Epithelial cell of proximal tubule (primary cell): ENCODE results near the gene CNOT3. TPM values are rescaled to one million over a fixed set of nuclear protein-coding genes. Genes with fewer than 3 reads are reported as not detected.

ENCODE experiments used
- DNase-seq: peaks from one replicate; pipeline ENCODE4 v3.0.0-alpha.2; 2011; ENCODE audit warnings: low read depth
- H3K4me3 ChIP-seq: 2 replicates; pipeline ENCODE4 v1.5.1; 2011; ENCODE audit warnings: low read depth, mild to moderate bottlenecking, low read length
- total RNA-seq: library from RNA; depleted of rRNA; stranded (reverse); fragments of >200 nt; gene quantifications from 2 replicates; pipeline ENCODE4 v1.2.3, GENCODE V29; 2015
- TF ChIP-seq, protein P1 (sequence below): conservative IDR thresholded peaks from 2 replicates; pipeline ENCODE4 v1.5.1; 2012; ENCODE audit warnings: low read depth, mild to moderate bottlenecking, low read length

CNOT3 gene
- total RNA-seq, 1 donor from 2014 or later, result 20.5 TPM

DNA sequence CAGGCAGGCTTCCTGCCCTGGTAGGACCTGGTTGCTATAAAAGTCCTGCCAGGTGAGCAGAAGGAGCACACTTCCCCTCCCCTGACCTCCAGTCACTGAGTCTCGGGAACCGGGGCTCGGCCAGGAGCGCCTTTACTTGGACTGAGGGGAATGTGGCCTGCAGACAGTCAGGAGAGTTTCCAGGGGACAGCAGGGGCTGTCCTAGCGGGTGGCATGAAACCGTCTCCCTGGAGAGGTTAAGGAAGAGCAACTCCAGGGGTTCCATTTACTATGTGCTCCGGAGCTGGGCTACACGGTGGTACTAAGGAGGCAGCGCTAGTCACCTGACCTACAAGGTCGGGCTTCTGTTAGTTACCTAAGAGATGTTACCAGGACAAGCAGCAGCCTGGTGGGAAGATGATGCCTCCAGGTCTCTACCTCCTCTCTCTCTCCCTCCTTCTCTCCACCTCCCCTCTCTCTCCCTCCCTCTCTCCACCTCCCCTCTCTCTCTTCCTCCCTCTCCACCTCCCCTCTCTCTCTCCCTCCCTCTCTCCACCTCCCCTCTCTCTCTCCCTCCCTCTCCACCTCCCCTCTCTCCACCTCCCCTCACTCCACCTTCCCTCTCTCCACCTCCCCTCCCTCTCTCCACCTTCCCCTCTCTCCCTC is 4.1 kb upstream of the CNOT3 start:
- DNase-seq, result no peak
- H3K4me3 ChIP-seq, result no peak overlapping the region
- TF ChIP-seq, protein P1, sequence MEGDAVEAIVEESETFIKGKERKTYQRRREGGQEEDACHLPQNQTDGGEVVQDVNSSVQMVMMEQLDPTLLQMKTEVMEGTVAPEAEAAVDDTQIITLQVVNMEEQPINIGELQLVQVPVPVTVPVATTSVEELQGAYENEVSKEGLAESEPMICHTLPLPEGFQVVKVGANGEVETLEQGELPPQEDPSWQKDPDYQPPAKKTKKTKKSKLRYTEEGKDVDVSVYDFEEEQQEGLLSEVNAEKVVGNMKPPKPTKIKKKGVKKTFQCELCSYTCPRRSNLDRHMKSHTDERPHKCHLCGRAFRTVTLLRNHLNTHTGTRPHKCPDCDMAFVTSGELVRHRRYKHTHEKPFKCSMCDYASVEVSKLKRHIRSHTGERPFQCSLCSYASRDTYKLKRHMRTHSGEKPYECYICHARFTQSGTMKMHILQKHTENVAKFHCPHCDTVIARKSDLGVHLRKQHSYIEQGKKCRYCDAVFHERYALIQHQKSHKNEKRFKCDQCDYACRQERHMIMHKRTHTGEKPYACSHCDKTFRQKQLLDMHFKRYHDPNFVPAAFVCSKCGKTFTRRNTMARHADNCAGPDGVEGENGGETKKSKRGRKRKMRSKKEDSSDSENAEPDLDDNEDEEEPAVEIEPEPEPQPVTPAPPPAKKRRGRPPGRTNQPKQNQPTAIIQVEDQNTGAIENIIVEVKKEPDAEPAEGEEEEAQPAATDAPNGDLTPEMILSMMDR, result no peak

DNA sequence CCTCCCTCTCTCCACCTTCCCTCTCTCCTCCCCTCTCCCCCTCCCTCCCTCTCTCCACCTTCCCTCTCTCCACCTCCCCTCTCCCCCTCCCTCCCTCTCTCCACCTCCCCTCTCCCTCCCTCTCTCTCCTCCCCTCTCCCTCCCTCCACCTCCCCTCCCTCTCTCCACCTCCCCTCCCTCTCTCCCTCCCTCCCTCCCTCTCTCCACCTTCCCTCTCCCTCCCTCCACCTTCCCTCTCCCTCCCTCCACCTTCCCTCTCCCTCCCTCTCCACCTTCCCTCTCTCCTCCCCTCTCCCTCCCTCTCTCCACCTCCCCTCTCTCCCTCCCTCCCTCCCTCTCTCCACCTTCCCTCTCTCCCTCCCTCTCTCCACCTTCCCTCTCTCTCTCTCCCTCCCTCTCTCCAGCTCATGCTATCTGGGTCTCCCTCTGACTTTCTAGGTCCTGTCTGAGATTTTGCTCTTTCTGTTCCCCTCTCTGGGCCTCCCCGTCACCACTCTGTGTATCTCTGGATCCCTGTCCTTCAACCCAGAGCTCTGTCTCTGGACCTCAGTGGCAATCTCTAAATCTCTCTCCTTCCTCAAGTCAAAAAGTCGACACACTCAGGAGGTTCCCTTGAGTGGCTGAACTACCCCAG is 3.5 kb upstream of the CNOT3 start:
- TF ChIP-seq, protein P1, result no peak
- H3K4me3 ChIP-seq, result no peak overlapping the region
- no peak for DNase-seq

DNA sequence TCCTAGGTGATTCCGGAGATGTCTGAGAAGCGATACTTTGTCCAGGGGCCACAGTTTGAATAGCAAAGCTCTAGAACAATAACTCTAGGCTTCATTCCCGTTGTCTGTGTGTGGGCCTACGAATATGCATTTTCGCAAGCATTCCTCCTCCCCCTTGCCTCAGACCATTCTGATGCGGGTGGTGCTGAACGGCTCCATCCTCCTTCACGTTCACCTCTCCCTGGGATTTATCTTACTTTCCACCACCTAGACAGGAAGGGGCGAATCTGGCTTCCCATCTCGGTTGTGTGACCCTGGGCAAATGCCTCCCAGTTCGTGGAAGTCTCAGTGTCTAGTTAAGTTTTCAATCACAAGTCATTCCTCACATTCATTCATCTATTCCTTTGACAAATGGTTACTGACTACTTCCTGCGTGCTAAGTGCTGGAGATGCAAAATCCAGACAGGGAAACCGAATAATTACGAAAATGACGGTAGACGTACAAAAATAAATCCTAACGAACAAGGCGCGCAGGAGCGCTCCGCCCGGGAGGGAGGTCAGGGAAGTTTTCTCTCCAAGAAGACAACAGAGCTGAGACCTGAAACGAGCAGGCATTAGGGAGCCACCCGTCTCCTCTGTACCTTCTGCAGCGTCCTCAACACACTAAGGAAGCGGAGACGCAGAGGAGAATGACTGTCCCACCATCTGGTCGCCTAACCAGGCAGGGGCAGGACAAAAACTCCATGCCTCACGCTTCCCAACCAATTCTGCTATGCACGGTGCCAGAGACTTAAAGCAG is 1.3 kb upstream of the CNOT3 start:
- peak; percentile 9 for DNase-seq
- peak overlapping the region; percentile 70 for H3K4me3 ChIP-seq
- TF ChIP-seq, protein P1, result no peak

DNA sequence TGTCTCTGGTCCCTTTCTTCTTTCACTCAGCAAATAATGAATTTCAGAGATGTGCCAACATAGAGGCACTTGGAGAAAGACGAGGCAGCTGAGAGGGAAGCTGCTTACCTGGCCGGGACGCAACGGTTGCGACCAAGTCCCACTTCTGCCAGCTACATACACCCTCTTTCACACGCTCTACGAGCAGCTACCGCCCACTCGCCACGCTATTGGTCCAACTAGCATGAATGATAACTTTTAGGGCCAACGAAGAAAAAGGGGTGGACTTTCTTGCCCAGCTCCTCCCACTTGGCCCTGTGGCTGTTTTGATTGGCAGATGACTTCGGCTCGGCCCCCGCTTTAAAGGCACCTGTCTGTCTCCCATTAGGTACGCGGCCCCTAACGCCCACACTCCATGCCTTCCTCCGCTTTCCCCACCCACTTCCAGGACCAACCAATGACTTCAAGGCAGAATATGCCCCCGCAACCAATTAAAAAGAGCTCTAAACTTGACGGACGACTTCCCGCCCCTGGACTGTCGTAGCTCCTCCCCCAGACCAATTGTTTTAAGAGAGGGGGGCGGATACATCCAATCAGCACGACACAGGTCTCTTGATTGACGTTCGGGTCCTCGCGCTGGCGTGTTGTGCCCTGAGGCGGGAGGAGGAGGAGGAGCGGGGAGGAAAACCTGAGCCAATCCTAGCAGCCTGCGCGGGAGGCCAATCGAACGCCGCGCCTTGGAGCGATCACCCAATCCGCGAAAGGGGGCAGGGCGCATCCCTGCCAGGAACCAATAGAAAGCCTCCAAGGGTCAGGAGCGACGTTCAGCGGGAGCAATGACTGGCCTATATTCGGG is 481 bp upstream of the CNOT3 start:
- peak; percentile 99 for DNase-seq
- H3K4me3 ChIP-seq, result peak overlapping the region; percentile 88
- TF ChIP-seq, protein P1, result no peak

DNA sequence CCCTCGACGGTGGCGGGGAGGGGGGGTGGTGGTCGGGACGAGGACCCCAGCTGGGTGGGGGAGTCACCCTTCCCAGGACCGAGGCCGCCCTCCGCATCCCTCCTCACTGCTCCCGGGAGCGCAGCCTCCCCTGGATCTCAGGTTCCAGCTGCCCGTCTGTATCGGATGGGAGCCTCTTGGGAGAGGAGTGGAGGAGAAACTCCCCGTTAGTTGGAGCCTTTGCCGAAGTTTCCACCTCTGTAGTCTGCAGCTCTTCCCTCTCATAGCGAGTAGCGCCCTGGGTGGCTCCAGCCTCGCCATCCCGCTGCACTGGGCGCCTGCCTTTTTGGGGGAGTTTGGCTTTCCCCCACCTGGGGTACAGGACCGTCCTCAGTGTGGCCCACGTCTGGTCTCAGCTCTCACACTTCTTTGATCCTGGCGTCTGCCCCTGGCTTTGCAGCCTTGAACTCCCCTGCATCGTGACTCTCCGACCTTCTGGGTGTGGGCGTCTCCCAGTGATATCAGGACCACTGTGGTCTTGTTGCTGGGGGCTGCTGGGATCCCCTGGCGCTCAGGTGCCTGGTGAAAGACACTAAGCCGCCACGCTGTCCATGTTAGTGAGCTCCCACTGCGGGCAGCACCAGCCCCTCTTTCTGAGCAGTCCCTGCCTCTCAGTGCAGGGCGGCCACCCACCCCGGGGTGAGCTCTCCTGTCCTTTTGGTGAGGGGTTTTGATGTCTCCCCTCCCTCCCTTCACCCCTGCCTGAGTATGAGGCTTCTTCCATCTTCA is 1.1 kb downstream of the CNOT3 start:
- H3K4me3 ChIP-seq, result peak overlapping the region; percentile 88
- TF ChIP-seq, protein P1, result no peak
- no peak for DNase-seq

DNA sequence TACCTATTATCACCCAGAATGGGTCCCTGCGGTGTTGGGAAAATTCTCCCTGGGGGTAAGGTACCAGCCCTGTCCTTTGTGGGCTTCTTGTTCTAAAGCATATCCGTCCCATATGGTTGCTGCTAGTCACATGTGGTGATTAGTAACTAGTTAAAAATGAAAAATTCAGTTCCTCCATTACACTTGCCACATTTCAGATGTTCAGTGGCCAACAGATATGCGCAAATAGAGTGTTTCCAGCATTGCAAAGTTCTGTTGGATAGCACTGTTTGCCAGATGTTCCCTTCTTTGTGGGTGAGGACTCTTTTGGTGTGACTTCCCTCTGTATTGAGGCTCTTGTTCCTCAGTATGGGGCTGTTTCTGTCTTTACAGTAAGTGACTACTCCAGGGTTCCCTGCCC is 3.8 kb downstream of the CNOT3 start:
- no peak for DNase-seq
- TF ChIP-seq, protein P1, result no peak
- no peak overlapping the region for H3K4me3 ChIP-seq
